Activated CD4-positive, alpha-beta T cell treated with anti-CD3 and anti-CD28 coated beads, Interleukin-2, amount 50 U/mL, for 1 hour (primary cell): ENCODE results near the gene DSCAM.

ENCODE experiments used
- DNase-seq: peaks from one replicate; pipeline ENCODE4 v3.0.0-alpha.2; 2020

The DSCAM gene

GRCh38 chr21:40200126-40200525, 646.8 kb downstream of the DSCAM start:
- DNase-seq: no peak

GRCh38 chr21:40194185-40194980, 652.6 kb downstream of the DSCAM start:
- DNase-seq: no peak

- DNase-seq: no peak
These were observed 655.3 kb downstream of the DSCAM start for GRCh38 chr21:40191616-40192015.

- no peak for DNase-seq
These were observed 655.8 kb downstream of the DSCAM start for GRCh38 chr21:40191196-40191595.

- no peak for DNase-seq
These were observed 658.9 kb downstream of the DSCAM start for GRCh38 chr21:40187946-40188654.

- no peak for DNase-seq
These were observed 659.7 kb downstream of the DSCAM start for GRCh38 chr21:40187244-40187643.

GRCh38 chr21:40186045-40186444, 660.9 kb downstream of the DSCAM start:
- no peak for DNase-seq

GRCh38 chr21:40185208-40185607, 661.8 kb downstream of the DSCAM start:
- DNase-seq: no peak

GRCh38 chr21:40182491-40182890, 664.5 kb downstream of the DSCAM start:
- DNase-seq: peak; percentile 1

GRCh38 chr21:40179166-40179565, 667.8 kb downstream of the DSCAM start:
- no peak for DNase-seq

- no peak for DNase-seq
These were observed 668.2 kb downstream of the DSCAM start for GRCh38 chr21:40178726-40179125.

GRCh38 chr21:40177979-40178378, 669.0 kb downstream of the DSCAM start:
- no peak for DNase-seq

GRCh38 chr21:40176724-40177123, 670.2 kb downstream of the DSCAM start:
- no peak for DNase-seq

- DNase-seq: no peak
These were observed 673.1 kb downstream of the DSCAM start for GRCh38 chr21:40173816-40174215.

GRCh38 chr21:40169971-40170370, 677.0 kb downstream of the DSCAM start:
- DNase-seq: no peak

GRCh38 chr21:40166291-40166843, 680.6 kb downstream of the DSCAM start:
- no peak for DNase-seq

- no peak for DNase-seq
These were observed 681.2 kb downstream of the DSCAM start for GRCh38 chr21:40165773-40166070.

- DNase-seq: no peak
These were observed 681.8 kb downstream of the DSCAM start for GRCh38 chr21:40164905-40165772.

GRCh38 chr21:40162075-40162474, 684.9 kb downstream of the DSCAM start:
- no peak for DNase-seq

- no peak for DNase-seq
These were observed 686.0 kb downstream of the DSCAM start for GRCh38 chr21:40160911-40161310.

GRCh38 chr21:40158366-40158765, 688.6 kb downstream of the DSCAM start:
- no peak for DNase-seq

GRCh38 chr21:40155563-40155962, 691.4 kb downstream of the DSCAM start:
- no peak for DNase-seq

- DNase-seq: no peak
These were observed 693.6 kb downstream of the DSCAM start for GRCh38 chr21:40153351-40153750.
